ENCODE results near the gene AKNAD1.

- TF ChIP-seq EGR1 (IDR thresholded peaks at IDR 0.05; ENCODE audit: borderline replicate concordance in 1 of 2, low read depth in 2 of 2, low read length in 2 of 2) (no peak), CTCF (IDR thresholded peaks at IDR 0.05 in 2 of 3, conservative IDR thresholded peaks at IDR 0.05 in 1 of 3; ENCODE audit: control insufficient read depth in 2 of 3, extremely low read depth in 1 of 3, insufficient read depth in 1 of 3, low read depth in 3 of 3, low read length in 3 of 3) (no peak), GABPA (IDR thresholded peaks at IDR 0.05; ENCODE audit: low read depth) (no peak), HDAC2 (IDR thresholded peaks at IDR 0.05) (no peak)
These were observed 57.9 kb downstream of the AKNAD1 start for GRCh38 chr1:108799001-108799400.

Measured in GM12878 (cell line).